ENCODE results near the gene SNRNP48.

GRCh38 chr6:7546896-7547295, 43.1 kb upstream of the SNRNP48 start:
- TF ChIP-seq YY1 (IDR thresholded peaks at IDR 0.05; ENCODE audit: extremely low read depth, insufficient replicate concordance, low read depth, low read length) (no peak), EZH2phosphoT487 (IDR thresholded peaks at IDR 0.05; ENCODE audit: borderline replicate concordance) (no peak), CTCF (IDR thresholded peaks at IDR 0.05 in 2 of 3, conservative IDR thresholded peaks at IDR 0.05 in 1 of 3; ENCODE audit: borderline replicate concordance in 1 of 3, insufficient read depth in 1 of 3, low read depth in 2 of 3, low read length in 2 of 3) (no peak), POLR2AphosphoS5 (IDR thresholded peaks at IDR 0.05; ENCODE audit: low read depth, low read length) (no peak), POLR2A (IDR thresholded peaks at IDR 0.05; ENCODE audit: borderline replicate concordance, extremely low read depth, insufficient read depth, insufficient read length) (no peak), MAX (IDR thresholded peaks at IDR 0.05) (no peak), SP1 (IDR thresholded peaks at IDR 0.05; ENCODE audit: low read depth) (no peak), JUND (IDR thresholded peaks at IDR 0.05) (no peak), REST (IDR thresholded peaks at IDR 0.05; ENCODE audit: low read depth) (no peak), ZBTB33 (IDR thresholded peaks at IDR 0.05; ENCODE audit: extremely low read depth, insufficient replicate concordance, low read length) (no peak), EZH2 (IDR thresholded peaks at IDR 0.05) (no peak)

Measured in HCT116 (cell line).